ELR (cell line): ENCODE measurements around the gene MRGPRD.

Experiments used
- DNase-seq: peaks from one replicate; pipeline ENCODE4 v3.0.0-alpha.2; 2015; ENCODE audit warnings: low read depth

The MRGPRD gene

DNA sequence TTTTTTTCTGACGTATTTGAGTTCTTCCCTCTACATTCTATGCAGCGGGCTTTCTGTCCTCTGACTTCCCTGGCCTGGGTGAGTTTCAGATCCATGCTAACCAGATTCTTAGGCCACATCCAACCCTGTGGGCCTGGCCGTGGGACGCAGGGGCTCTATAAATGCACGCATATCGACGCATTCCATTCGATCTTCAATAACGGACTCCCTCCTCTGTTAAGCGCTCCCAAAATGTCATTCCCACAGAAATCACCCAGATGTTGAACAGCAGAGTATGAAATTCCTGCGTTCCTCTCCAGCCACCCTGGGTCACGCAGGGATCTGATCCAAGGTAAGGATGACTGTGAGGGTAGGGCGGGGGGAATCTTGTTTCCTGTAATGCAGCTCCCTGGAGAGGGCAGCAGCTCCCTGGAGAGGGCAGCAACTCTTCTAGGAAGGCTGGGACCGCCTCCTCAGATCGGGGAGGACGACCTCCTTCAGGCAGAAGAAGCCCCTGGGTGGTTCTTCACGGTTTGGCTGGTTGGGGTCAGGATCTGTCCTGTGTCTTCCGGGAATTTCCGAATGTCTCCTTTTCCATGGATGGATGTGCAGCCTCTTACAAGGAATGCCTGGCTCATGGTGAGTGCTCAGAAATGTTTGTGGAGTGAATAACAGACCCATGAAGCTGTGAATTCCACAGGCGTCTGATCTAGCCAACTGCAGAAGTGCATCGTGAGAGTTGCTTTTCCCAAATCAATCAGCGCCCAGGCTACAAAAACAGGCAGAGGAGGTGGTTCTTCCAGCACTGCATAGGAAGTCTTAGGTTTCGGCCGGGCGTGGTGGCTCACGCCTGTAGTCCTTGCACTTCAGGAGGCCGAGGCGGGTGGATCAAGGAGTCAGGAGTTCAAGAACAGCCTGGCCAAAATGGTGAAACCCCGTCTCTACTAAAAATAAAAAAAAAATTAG lies 12.2 kb downstream of the MRGPRD start:
- peak; percentile 26 for DNase-seq

DNA sequence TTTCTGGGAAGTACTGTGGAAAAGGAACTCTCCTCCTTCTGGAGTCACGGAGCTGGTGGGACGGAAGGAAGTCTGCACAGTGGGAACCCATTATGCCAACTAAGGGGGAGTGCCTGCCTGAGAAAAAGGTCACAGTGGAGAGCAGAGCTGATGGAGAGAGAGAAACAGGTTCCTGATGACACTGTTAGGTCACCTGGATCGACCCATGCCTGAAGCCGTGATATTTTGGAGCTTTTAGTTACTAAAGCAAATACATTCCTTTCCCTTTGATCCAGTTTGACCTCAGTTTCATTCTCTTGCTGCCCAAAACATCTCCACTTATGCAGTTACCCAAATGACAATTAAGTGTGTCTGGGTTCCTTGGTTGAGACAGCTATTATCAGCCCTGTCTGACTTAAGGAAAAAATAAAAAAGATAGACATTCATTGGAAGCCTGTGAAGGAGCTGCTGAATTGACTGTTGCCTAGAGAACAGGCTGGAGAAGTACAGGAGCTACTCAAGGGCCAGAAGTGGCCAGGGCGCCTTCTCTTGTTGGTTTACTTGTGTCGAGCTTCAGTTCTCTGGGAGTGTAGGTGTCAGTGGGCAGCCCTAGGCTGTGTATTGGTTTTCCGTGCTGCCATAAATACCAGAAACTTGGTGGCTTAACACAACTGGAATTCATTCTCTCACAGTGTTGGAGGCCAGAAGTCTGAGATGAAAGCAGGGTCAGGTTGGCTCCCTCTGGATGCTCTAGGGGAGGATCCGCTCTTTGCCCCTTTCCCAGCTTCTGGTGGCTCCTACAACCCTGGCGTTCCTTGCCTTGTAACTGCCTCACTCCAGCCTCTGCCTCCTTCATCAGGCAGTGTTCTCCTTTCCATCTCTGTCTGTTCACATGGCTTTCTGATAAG lies 13.6 kb downstream of the MRGPRD start:
- no peak for DNase-seq

DNA sequence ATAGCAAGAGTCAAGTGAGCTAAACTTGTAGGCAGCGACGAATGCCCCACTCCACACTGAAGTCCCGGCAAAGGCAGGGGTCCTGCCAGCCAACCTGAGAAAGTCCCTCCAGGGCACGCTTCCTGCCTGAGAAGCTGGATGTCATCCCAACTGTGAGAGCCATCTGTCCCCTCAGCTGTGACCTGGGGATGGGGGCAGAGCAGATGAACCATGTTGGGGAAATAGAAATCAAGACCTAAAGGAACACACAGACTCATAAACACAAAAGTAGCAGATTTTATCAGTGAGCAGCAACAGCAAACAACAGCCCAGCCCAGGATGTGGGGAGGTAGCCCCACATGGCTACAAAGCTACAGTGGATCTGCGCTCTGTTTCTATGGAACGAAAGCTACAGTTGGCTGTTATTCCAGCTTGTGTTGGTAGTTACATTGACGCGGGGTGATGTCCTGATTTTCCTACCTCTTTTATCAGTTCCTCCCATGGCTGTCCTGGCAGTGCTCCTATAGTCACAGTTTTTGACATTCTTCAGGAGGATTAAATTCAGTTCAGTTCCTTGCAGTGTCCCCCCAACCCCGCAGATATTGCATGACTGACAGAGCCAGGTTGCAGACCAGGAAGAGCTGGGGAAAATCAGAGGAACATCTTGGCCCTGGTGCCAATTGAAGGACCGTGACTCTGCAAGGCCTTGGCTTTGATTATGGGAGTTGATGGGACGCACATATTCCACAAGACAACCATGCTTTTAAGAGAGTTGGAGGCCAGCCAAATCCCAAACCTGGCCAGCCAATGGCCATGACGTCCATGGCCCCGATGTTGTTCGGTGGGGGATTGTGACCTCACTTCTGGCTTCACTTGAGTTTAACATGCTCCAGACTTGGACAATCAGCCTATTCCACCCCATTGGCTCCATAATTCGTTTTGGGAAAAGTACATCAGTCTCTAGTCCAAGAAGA lies 14.6 kb downstream of the MRGPRD start:
- no peak for DNase-seq

DNA sequence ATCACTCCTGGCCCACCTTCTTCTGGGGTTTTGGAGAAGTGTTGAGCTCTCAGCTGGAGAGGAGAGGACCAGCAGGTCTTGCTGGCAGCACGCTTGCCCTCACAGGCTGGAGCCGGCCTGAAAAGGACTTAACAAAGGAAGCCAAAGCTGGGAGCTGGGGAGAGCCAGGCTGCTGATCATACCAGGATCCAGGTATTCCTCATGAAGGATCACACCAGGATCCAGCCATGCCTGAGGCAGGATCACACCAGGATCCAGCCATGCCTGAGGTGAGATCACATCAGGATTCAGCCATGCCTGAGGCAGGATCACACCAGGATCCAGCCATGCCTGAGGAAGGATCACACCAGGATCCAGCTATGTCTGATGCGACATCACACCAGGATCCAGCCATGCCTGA lies 17.0 kb downstream of the MRGPRD start:
- no peak for DNase-seq

DNA sequence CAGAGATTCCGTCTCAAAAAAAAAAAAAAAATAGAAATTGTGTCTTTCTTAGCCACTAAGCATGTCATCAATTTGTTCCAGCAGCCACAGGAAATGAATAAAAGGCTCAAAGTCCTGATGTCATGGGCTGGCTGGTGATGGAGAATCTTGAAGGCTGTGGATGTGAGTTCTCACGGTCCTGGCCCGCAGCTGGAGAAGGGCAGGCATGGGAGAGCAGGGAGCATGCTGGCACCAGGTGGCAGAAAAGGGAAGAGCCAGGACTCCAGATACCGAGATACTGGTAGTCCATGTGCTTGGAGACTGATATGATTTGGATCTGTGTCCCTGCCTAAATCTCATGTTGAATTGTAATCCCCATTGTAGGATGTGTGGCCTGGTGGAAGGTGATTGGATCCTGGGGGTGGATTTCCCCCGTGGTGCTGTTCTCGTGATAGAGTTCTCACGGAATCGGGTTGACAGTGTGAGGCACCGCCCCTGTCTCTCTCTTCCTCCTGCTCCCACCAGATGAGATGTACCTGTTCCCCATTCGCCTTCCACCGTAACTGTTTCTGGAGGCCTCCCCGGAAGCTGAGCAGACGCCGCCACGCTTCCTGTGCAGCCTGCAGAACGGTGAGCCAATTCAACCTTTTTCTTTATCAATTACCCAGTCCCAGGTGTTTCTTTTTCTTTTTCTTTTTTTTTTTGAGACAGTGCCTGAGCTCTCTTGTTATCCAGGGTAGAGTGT lies 18.1 kb downstream of the MRGPRD start:
- DNase-seq, result no peak

DNA sequence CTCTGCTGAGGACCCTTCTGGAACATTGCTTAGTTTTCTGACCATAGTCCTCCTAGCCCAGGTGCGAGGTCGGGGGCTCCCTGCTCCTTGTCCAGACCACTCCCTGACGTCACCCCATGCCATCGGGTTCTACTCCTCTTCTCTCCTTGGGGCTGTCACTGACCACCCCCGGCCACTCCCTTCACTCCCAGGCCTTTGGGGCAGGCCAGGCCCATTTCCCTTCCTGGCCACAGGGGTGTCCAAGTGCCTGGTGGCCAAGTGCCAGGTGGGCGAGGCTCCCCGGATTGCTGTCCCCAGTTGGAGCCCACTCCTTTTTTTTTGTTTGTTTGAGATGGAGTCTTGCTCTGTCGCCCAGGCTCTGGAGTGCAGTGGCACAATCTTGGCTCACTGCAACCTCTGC lies 19.5 kb downstream of the MRGPRD start:
- no peak for DNase-seq

DNA sequence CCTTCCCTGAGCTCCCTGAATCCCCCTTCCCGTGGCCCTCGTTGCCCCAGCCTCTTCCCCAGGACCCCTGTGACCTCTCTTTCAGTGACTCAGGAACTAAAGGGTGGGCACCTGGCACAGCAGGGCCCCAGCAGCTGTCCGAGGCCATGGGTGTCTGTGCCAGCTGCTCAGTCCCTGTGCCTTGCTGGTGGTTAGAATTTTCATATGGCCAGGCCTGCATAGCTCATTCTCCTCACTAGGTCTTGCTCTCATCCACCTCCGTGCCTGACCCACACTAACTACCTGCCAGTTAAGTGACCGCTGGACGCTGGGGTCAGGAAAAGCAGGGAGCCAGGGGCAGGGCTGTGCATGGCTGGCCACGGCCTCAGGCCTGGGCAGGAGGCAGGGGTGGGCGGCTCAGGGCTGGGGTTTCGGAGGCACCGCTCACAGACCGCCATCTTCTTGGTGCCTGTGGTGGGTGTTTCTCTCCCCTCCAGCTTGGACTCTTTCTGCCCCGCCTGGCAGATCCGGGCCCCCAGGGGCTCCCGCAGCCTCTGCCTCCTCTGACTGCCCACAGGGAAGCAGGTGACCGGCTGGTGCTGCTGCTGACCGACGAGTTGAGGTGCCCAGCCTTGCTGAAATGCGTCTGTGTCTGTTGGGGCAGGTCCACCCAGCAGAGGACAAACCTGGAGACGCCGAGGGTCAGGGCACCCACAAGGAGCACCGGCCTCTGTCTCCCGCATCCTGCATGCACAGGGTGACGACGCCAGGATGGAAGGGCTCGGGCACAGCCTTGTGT lies 20.3 kb downstream of the MRGPRD start:
- DNase-seq, result no peak

DNA sequence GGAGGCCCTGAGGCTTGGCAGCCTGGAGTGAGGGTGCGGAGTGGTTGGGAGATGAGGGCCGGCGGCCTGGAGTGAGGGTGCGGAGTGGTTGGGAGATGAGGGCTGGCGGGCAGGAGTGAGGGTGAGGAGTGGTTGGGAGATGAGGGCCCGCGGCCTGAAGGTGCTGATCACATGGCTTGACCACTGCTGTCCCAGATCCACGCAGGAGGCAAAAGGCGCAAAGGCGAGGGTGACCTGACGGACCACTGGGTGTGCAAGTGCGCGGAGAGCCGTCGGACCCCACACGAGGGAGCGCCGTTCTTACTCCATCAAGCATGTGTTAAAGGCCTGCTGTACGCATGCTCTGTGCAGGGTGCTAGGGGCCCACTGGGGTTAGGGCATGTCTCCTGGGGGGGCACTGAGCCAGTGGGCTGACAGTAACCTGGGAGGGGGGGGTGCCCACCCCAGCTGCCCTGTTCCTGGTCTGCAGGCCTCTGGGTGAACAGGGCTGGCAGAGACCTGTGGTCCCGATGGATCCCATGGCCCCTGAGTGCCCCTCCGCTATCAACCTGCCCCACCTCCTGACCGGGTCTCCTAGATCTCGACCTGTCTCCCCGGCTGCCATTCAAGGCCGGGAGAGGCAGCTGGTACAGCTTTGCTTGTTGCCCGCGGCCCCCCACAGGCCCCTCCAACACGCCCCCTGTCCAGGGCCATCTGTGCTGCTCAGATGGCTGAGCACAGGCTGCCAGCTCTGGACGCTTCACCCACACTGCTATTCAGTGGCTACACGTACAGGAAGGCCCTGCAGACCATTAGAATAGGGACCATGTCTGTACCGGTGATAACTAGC lies 21.1 kb downstream of the MRGPRD start:
- no peak for DNase-seq

DNA sequence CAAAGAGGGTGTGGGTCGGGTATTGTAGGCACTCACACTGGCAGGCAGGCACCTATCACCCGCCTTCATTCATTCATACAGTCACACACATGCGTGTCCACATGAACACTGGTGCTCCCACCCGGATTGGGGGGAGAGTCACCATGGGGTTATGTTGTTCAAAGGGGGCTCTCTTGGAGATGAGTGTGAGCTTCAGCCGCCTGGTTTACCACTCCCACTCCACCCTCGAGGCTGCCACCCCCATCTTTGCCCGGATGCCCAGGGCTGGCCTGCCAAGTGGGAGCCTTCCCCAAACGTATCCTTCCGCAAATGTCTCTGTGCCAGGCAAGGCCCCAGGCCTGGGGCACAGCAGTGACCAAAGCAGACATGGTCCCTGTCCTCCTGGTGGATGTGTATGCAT lies 22.6 kb downstream of the MRGPRD start:
- no peak for DNase-seq

DNA sequence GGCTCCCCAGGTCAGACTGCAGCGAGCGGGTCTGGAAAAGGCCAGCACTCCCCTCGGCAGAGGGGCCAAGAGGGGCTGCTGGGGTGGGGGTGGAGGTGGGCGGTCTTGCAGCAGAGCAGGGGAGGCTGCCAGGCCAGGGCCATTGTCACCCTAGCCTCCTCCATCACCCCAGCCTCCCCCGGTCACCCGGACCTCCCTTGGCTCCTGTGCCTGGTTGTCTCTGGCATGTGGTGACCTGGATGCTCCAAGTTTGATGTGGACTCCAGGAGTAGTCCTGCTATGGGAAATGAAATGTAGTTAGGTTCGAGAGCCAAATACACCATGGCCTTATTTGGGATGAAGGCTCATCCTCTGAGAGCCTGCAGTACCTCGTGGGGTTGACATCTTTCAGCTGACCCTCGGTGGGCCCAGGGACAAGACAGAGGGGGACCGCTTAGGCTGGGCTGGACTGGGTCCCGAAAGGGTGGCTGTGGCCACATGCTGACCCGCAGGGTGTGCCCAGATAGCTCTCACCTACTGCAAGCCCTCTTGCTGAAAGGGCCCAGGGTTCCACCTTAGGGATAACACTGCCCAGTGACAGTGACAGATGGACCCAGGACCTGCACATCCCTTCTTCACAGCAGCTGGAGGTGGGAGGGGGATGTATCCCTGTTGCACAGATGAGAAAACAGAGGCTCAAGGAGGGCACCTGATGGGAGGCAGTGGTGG lies 24.1 kb downstream of the MRGPRD start:
- no peak for DNase-seq

DNA sequence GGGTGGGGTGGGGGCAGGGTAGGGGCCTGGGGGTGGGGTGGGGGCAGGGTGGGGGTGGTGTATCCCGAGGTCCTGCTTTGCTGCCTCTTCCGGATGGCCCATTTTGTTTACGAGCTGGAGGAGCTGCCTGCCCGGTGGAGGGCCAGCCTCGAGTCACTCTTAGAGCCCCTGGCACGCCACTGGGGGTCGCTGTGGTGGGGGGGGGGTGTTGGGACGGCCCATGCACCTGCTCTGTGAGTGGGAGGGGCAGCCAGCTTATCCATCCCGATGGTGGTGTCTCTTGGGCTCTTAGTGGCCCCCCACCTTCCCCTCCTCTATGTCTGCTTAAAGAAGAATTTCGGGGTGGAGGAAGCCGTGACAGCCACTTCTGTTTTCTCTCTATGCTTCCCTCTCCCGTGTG lies 24.6 kb downstream of the MRGPRD start:
- peak; percentile 37 for DNase-seq

DNA sequence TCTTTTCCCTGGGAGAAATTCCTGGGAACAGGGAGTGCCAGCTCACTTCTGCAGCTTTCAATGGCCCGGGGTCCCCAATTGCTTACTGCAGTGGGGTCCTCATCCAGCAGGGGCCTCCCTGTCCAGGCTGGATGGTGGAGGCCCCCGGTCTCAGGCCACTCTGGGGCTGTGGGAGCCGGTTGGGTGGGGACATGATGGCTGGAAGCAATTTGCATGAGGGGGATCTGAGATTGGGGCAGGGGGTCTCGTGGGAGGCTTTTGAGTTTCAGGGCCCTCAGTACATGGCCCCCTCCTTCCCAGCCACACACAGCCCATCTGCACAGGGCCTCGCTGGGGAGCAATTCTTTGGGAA lies 25.2 kb downstream of the MRGPRD start:
- DNase-seq, result no peak

DNA sequence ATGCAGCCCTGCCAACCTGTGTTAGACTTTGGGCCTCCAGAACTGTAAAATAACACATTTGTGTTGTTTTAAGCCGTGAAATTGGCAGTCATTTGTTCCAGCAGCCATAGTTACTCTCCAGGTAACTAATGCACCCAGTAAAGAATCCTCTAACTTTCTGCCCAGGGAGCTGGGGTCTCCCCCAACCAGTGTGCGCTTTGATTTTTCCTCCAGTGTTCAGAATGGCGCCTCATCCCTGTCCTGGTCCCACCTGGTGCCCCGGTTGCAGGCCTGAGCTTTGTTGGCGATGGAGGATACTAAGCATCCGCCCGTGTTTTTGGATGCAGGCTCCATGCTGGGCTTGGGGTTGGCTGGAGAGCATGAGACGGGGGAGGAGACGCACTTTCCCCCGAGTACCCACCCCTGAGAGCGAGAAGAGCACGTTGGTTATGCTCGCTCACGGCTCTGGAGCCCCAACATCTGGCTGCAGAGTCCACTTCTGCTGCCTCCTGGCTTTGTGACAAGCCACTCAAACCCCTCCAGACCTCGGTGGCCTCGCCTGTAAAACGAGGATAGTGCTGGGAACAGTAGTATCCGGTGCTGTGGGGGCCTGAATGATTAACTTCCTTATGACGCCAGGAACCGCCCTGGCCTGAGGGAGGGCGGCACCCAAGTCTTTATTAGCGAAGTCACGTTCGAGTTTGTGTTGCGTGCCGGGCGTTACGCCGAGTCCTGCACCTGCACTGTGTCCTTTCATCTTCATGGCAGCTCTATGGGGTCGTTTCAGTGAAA lies 25.8 kb downstream of the MRGPRD start:
- DNase-seq, result peak; percentile 78

DNA sequence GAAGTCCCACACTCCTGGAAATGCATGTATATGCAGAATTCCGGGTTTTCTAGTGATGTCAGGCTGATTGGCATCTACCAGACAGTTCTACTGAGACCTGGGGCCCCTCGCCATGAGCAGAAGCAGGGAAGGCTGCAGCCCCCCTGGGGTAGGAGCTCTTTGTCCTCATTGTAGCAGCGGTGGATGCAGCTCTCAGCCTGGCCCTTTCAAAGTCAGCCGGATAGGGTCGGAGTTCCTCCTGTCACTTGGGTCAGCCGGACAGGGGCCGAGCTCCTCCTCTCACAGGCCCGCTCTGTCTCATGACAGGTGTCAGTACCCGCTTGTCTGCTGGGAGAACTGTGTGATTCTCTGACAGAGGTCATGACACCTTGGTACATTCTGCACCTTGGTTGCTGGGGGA lies 30.0 kb downstream of the MRGPRD start:
- DNase-seq, result no peak

DNA sequence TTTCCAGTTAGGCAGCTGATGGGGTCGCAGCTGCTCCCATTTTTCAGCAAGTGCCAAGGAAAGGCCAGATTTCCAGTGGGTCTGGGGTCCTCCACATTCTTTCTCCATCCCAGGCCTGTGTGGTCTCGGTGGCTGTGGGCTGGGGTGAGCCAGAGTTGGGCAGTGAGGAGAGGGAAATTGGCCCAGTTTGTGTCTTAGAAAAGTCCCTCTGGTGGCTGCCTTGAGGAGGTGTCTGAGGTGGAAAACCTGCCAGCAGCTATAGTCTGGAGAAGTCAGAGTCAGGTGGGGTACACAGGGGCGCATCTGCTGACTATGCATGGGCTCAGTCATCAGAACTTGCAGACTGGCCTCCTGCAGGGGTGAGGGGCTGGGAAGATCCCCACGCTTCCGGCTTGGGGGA lies 30.5 kb downstream of the MRGPRD start:
- peak; percentile 62 for DNase-seq

DNA sequence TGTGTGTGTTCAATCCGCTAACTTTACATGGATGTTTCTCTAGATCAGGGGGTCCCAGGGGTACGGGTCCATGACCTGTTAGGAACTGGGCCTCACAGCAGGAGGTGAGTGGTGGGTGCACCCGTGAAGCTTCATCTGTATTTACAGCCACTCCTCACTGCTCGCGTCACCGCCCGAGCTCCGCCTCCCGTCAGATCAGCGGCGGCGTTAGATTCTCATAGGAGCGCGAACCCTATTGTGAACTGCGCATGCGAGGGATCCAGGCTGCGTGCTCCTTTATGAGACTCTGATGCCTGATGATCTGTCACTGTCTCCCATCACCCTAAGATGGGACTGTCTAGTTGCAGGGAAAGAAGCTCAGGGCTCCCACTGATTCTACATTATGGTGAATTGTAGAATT lies 31.9 kb downstream of the MRGPRD start:
- no peak for DNase-seq

DNA sequence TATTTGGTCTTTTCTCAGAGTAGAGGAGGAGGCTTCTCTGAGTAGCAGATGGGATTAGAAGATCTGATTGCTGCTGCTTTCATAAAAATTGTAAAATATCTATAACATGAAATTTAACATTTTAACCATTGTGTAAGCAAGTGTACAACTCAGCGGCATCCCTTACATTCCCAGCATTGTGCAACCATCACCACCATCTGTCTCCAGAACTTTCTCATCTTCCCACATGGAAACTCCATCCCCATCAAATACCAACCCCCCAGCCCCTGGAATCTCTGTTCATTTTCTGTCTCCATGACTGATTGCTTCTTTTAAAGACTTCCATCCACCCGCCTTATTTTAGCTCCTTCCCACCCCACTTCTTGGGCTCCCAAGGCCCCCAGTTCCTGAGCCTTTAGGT lies 32.3 kb downstream of the MRGPRD start:
- DNase-seq, result no peak

DNA sequence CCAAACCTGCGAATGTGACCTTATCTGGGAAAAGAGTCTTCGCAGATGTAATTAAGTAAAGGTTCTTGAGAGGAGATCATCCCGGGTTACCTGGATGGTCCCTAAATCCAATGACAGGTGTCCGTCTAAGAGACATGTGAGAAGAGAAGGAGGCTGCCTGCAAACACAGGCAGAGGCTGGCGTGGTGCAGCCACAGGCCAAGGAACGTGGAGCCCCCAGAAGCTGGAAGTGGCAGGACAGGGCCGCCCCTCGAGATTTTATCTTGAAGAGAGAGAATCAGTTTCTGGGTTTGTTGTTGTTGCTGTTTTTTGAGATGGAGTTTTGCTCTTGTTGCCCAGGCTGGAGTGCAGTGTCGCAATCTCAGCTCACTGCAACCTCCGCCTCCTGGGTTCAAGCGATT lies 33.6 kb downstream of the MRGPRD start:
- no peak for DNase-seq
